OCI-LY1 (cell line): ENCODE results near the gene CDK18.

Source experiments
- H2AFZ ChIP-seq: fragments of 200-600 bp; sonication (generic), shearing (Covaris generic); 2 replicates; pipeline ENCODE4 v1.6.0; 2014; ENCODE audit warnings: antibody characterized with exemption, mild to moderate bottlenecking, low read length
- H3F3A ChIP-seq: fragments of 200-600 bp; sonication (generic), shearing (Covaris generic); 2 replicates; pipeline ENCODE4 v1.6.0; 2014; ENCODE audit warnings: mild to moderate bottlenecking, antibody characterized with exemption, low read length, moderate library complexity; ENCODE audit not compliant: insufficient read depth
- H3K27ac ChIP-seq: fragments of 200-600 bp; sonication (generic); 2 replicates; pipeline ENCODE4 v1.5.1; 2014; ENCODE audit warnings: low read length, mixed run types, mild to moderate bottlenecking, low read depth; ENCODE audit not compliant: poor library complexity, severe bottlenecking
- H3K27me3 ChIP-seq: fragments of 200-600 bp; sonication (generic); 2 replicates; pipeline ENCODE4 v1.6.0; 2014; ENCODE audit warnings: antibody characterized with exemption, mild to moderate bottlenecking, low read length, moderate library complexity; ENCODE audit not compliant: insufficient read depth
- H3K36me3 ChIP-seq: fragments of 200-600 bp; sonication (generic); 2 replicates; pipeline ENCODE4 v1.6.1; 2014; ENCODE audit warnings: mild to moderate bottlenecking, antibody characterized with exemption, low read length, moderate library complexity, mixed read lengths; ENCODE audit not compliant: insufficient read depth
- H3K4me1 ChIP-seq: fragments of 200-600 bp; sonication (generic); 2 replicates; pipeline ENCODE4 v1.5.1; 2014; ENCODE audit warnings: mild to moderate bottlenecking, low read length, moderate library complexity; ENCODE audit not compliant: insufficient read depth, severe bottlenecking
- H3K4me2 ChIP-seq: fragments of 200-600 bp; sonication (generic), shearing (Covaris generic); 2 replicates; pipeline ENCODE4 v1.6.1; 2014; ENCODE audit warnings: low read length
- H3K4me3 ChIP-seq: fragments of 200-600 bp; sonication (generic); 2 replicates; pipeline ENCODE4 v1.5.1; 2014; ENCODE audit warnings: low read length, low read depth, mild to moderate bottlenecking, mixed read lengths; ENCODE audit not compliant: poor library complexity, severe bottlenecking
- H3K79me2 ChIP-seq: fragments of 200-600 bp; shearing (Covaris generic); 2 replicates; pipeline ENCODE4 v1.6.1; 2016; ENCODE audit warnings: mixed run types, low read length, mixed read lengths; ENCODE audit not compliant: insufficient read depth
- H3K9ac ChIP-seq: fragments of 200-600 bp; sonication (generic), shearing (Covaris generic); 2 replicates; pipeline ENCODE4 v1.6.1; 2014; ENCODE audit warnings: mild to moderate bottlenecking, low read length, mixed read lengths
- H3K9me2 ChIP-seq: fragments of 200-600 bp; sonication (generic), shearing (Covaris generic); 2 replicates; pipeline ENCODE4 v1.6.1; 2014; ENCODE audit warnings: low read depth, mild to moderate bottlenecking, low read length, mixed read lengths
- H3K9me3 ChIP-seq: fragments of 200-600 bp; shearing (Covaris generic); 2 replicates; pipeline ENCODE4 v1.6.1; 2014; ENCODE audit warnings: low read length, mixed read lengths
- H4K20me1 ChIP-seq: fragments of 200-600 bp; sonication (generic), shearing (Covaris generic); 2 replicates; pipeline ENCODE4 v1.6.0; 2016; ENCODE audit warnings: mild to moderate bottlenecking, low read length; ENCODE audit not compliant: insufficient read depth
- CTCF ChIP-seq: fragments of 200-600 bp; sonication (generic), shearing (Covaris generic); IDR thresholded peaks from 2 replicates; pipeline ENCODE4 v1.5.1; 2017; ENCODE audit warnings: mild to moderate bottlenecking, antibody characterized with exemption, low read length, moderate library complexity, mixed read lengths
- EZH2 ChIP-seq: fragments of 200-600 bp; sonication (generic), shearing (Covaris generic); IDR thresholded peaks from 2 replicates; pipeline ENCODE4 v1.8.0; 2017; ENCODE audit warnings: borderline replicate concordance, mixed run types, mild to moderate bottlenecking, antibody characterized with exemption, low read length, moderate library complexity, mixed read lengths

The CDK18 gene

GRCh38 chr1:205495237-205495823 is 9.1 kb upstream of the CDK18 start:
- peaks cover 3% of the 10 kb centered on the region; the same call in 1 of the 2 replicates for H3K27me3 ChIP-seq
- H3K9me3 ChIP-seq = no peaks in the 10 kb centered on the region
- no peak for TF ChIP-seq EZH2
- no peak for TF ChIP-seq CTCF
- H3K4me3 ChIP-seq = no peak overlapping the region
- H2AFZ ChIP-seq = no peak overlapping the region
- no peaks in the 10 kb centered on the region for H3K4me1 ChIP-seq
- no peaks in the 10 kb centered on the region for H3K36me3 ChIP-seq
- no peak overlapping the region for H3K4me2 ChIP-seq
- H3K27ac ChIP-seq = no peak overlapping the region
- H3F3A ChIP-seq = no peaks in the 10 kb centered on the region
- no peaks in the 10 kb centered on the region for H4K20me1 ChIP-seq
- no peak overlapping the region for H3K9ac ChIP-seq
- no peaks in the 10 kb centered on the region for H3K9me2 ChIP-seq
- no peaks in the 10 kb centered on the region for H3K79me2 ChIP-seq

GRCh38 chr1:205496661-205497060 is 7.8 kb upstream of the CDK18 start:
- Histone ChIP-seq H3K36me3 (no peaks in the 10 kb centered on the region), H3K9ac (no peak overlapping the region), H3K79me2 (no peaks in the 10 kb centered on the region), H4K20me1 (no peaks in the 10 kb centered on the region), H3K4me2 (no peak overlapping the region), H3F3A (no peaks in the 10 kb centered on the region), H3K9me2 (no peaks in the 10 kb centered on the region), H3K27ac (no peak overlapping the region), H3K27me3 (peaks cover 3% of the 10 kb centered on the region; the same call in 1 of the 2 replicates), H3K9me3 (no peaks in the 10 kb centered on the region), H2AFZ (no peak overlapping the region), H3K4me1 (no peaks in the 10 kb centered on the region), H3K4me3 (no peak overlapping the region)
- TF ChIP-seq CTCF (no peak), EZH2 (no peak)

- H3K4me2 ChIP-seq = no peak overlapping the region
- H3F3A ChIP-seq = no peaks in the 10 kb centered on the region
- H2AFZ ChIP-seq = no peak overlapping the region
- no peak overlapping the region for H3K4me3 ChIP-seq
- H3K27me3 ChIP-seq = peaks cover 3% of the 10 kb centered on the region; the same call in 1 of the 2 replicates
- no peaks in the 10 kb centered on the region for H3K9me3 ChIP-seq
- no peaks in the 10 kb centered on the region for H3K36me3 ChIP-seq
- no peaks in the 10 kb centered on the region for H3K79me2 ChIP-seq
- H3K4me1 ChIP-seq = no peaks in the 10 kb centered on the region
- no peak for TF ChIP-seq EZH2
- TF ChIP-seq CTCF = no peak
- no peaks in the 10 kb centered on the region for H4K20me1 ChIP-seq
- H3K27ac ChIP-seq = no peak overlapping the region
- H3K9ac ChIP-seq = no peak overlapping the region
- H3K9me2 ChIP-seq = no peaks in the 10 kb centered on the region
Measured at GRCh38 chr1:205497351-205497750, 7.1 kb upstream of the CDK18 start.
